Measurements from ENCODE around the gene CGB3.

Gene CGB3

DNA sequence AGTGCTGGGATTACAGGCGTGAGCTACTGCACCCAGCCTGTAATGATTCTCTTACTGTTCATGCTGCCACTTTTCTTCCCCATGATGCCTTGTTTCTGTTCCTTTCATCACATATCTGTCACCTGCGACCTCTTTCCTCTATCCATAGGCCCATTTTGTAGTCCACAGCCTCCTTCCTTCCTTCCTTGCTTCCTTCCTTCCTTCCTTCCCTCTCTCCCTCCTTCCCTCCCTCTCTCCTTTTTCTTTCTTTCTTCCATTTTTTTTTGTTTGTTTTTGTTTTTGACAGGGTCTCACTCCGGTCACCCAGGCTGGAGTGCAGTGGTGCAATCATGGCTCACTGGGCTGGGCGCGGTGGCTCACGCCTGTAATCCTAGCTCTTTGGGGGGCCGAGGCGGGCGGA, 35.3 kb downstream of the CGB3 start:
- no peak for DNase-seq

DNA sequence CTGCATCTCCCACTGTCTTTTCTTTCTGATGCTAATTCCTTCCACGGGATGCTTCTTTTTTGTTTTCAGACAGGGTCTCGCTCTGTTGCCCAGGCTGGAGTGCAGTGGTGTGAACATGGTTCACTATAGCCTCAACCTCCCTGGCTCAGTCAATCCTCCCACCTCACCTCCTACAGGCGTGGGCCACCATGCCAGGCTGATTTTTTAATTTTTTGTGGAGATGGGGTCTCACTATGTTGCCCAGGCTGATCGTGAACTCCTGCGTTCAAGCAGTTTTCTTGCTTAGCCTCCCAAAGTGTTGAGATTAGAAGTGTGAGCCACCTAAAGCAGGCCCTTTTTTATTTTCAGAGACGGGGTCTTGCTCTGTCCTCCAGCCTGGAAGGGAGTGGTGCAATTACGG, 35.8 kb downstream of the CGB3 start:
- DNase-seq, result no peak

DNA sequence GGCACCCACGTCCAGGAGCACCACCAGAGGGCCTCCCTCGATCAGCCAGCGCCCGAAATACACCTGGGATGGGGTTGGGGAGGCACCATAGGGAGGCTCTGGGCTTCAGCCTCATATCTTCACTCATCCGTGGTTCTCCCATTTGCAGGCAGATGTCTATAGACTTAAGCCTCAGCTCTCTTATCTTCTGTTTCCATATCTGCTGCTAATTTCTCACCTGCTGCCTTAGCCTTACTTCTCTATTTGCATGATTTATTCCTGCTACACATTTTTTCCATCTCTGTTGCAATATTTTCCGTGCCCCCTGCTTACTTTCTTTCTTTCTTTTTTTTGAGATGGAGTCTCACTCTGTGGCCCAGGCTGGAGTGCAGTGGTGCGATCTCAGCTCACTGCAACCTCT, 36.8 kb downstream of the CGB3 start:
- no peak for DNase-seq

DNA sequence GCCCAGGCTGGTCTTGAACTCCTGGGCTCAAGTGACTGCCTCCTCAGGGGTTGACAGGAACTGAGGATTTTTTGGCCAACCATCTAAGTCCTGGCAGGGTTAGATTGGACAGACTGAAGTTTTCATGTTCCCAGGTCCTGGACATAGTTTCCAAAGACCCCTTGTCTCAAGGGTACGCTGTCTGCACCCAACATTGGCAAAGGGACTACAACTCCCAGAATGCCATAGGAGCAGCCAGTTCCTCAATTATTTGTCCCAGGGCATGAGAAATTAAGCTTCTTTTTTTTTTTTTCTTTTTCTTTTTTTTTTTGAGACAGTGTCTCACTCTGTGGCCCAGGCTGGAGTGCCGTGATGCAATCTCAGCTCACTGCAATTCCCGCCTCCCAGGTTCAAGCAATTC, 37.9 kb downstream of the CGB3 start:
- DNase-seq, result no peak

DNA sequence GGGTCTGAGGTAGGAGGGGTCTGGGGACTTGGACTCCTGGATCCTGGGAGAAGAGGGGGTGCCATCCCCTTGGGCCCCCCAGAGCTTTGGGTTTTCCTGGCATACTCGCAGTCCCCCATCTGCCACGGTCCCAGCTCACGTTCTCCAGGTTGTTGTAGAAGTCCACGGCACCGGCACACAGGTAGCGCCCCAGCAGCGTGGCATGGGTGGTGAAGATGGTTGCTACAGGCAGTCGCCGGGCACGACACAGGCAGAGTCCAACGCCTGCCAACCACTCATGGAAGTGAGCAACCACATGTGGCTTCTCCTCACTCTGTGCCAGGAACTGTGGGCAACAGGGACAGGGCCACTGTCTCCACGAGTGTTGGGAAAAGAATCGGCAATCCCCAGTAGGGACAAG, 38.4 kb downstream of the CGB3 start:
- DNase-seq, result no peak

DNA sequence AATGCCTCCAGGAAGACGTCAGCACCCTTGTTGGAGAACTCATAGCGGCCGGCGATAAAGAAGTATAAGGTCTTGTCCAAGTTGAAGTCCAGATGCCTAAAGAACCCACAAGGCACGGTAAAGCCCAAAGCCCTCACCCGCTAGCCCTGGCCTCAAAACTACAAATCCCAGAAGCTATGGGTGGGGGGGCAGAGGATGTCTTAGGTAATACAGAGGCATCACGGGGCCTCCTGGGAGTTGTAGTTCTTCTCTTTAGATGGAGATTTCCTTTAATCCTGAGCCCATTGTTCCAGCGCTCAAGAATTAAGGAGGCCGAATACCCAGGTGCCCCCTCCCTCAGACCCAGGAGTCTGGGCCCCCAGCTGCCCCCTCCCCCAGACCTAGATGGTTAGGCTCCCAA, 41.9 kb downstream of the CGB3 start:
- no peak for DNase-seq

DNA sequence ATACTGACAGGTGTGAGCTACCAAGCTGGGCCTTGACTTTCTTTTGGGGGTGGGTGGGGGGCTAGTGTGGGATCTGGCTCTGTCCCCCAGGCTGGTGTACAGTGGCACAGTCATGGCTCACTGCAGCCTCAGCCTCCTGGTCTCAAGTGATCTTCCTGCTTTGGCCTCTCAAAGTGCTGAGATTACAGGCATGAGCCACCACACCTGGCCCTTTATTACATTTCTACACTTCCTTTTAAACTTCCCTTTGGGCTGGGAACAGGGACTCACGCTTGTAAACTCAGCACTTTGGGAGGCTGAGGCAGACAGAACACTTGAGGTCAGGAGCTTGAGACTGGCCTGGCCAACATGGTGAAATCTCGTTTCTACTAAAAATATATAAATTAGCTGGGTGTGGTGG, 47.1 kb downstream of the CGB3 start:
- DNase-seq, result no peak

DNA sequence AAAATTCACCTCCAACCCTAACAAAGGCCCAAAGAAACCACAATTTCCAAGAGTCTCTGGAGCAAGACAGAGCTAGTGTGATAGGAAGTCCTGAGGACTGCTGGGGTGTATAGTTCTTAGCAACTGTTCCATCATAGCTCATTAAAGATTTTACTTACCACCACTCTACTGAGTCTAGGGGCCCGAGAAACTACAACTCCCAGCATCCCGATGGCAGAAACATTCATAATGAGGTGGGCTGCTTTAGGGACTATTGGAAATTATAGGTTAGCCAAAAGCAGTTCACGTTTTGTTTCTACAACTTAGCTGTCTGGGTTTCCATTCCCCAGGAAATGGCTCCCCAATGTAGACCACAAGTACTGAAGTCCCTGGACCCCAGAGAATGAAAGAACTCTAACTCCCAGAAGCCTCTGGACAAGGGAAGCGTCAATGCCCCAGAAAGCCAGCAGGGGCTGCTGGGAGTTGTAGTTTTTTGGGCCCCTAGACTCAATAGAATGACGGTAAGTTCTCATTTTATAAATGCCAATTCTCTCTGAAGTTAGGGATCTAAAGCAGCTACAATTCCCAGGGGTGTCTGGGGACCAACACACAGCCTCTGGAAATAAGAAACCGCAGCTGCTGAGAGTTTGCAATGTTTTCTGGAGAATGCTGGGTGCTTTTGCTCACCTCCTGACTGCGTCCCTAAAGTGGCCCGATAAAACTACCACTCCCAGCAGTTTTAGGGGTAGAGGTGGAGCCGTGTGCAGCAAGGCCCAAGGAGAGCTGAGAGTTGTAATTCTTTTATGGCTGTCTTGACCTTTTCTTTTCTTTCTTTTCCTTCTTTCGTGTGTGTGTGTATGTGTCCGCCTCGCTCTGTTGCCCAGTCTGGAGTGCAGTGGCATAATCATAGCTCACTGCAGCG, 47.9 kb downstream of the CGB3 start:
- peak in 2 of 56 donors; percentile 18 to 21 for DNase-seq
